Osteoblast (primary cell): ENCODE results near the gene HEPHL1. TPM values are rescaled to one million over a fixed set of nuclear protein-coding genes. Genes with fewer than 3 reads are reported as not detected.

Experiments used
- DNase-seq: peaks from one replicate; pipeline ENCODE4 v3.0.0; 2011; ENCODE audit warnings: low spot score, mixed read lengths; ENCODE audit not compliant: insufficient read length; ENCODE audit errors: missing footprints
- H2AFZ ChIP-seq: 2 replicates; pipeline ENCODE4 v1.6.0; 2011; ENCODE audit warnings: mild to moderate bottlenecking, low read length
- H3K27ac ChIP-seq: 2 replicates; pipeline ENCODE4 v1.5.1; 2011; ENCODE audit warnings: mild to moderate bottlenecking, low read depth, low read length, moderate library complexity
- H3K27me3 ChIP-seq: 2 replicates; pipeline ENCODE4 v1.6.0; 2012; ENCODE audit warnings: mild to moderate bottlenecking, control low read depth, inconsistent platforms, low read length, moderate library complexity; ENCODE audit not compliant: insufficient read depth
- H3K36me3 ChIP-seq: 2 replicates; pipeline ENCODE4 v1.5.1; 2011; ENCODE audit warnings: mild to moderate bottlenecking, low read length, control low read depth, moderate library complexity; ENCODE audit not compliant: insufficient read depth
- H3K4me1 ChIP-seq: 2 replicates; pipeline ENCODE4 v1.5.1; 2011; ENCODE audit warnings: mild to moderate bottlenecking, low read length, control low read depth, moderate library complexity; ENCODE audit not compliant: insufficient read depth
- H3K4me2 ChIP-seq: 2 replicates; pipeline ENCODE4 v1.6.0; 2011; ENCODE audit warnings: mild to moderate bottlenecking, low read length; ENCODE audit not compliant: insufficient read depth
- H3K4me3 ChIP-seq: fragments of 200-600 bp; sonication (generic); 3 replicates; pipeline ENCODE4 v1.5.1; 2012; ENCODE audit warnings: mild to moderate bottlenecking, low read length, inconsistent platforms; ENCODE audit not compliant: insufficient read depth
- H3K79me2 ChIP-seq: 2 replicates; pipeline ENCODE4 v1.6.0; 2012; ENCODE audit warnings: mild to moderate bottlenecking, low read length, control low read depth, inconsistent platforms; ENCODE audit not compliant: insufficient read depth
- H3K9me3 ChIP-seq: 2 replicates; pipeline ENCODE4 v1.5.1; 2011; ENCODE audit warnings: low read depth, low read length, control low read depth
- H4K20me1 ChIP-seq: 2 replicates; pipeline ENCODE4 v1.6.0; 2012; ENCODE audit warnings: mild to moderate bottlenecking, low read length, control low read depth; ENCODE audit not compliant: insufficient read depth
- CTCF ChIP-seq: IDR thresholded peaks from 2 replicates; pipeline ENCODE4 v1.5.1; 2011; ENCODE audit warnings: mild to moderate bottlenecking, low read depth, low read length, moderate library complexity; ENCODE audit errors: extremely low read depth
- total RNA-seq: library from RNA; depleted of rRNA; stranded (reverse); fragments of >200 nt; gene quantifications from 2 replicates; pipeline ENCODE4 v1.2.3, GENCODE V29; 2012

Gene HEPHL1
- total RNA-seq, 1 donor = not detected

DNA sequence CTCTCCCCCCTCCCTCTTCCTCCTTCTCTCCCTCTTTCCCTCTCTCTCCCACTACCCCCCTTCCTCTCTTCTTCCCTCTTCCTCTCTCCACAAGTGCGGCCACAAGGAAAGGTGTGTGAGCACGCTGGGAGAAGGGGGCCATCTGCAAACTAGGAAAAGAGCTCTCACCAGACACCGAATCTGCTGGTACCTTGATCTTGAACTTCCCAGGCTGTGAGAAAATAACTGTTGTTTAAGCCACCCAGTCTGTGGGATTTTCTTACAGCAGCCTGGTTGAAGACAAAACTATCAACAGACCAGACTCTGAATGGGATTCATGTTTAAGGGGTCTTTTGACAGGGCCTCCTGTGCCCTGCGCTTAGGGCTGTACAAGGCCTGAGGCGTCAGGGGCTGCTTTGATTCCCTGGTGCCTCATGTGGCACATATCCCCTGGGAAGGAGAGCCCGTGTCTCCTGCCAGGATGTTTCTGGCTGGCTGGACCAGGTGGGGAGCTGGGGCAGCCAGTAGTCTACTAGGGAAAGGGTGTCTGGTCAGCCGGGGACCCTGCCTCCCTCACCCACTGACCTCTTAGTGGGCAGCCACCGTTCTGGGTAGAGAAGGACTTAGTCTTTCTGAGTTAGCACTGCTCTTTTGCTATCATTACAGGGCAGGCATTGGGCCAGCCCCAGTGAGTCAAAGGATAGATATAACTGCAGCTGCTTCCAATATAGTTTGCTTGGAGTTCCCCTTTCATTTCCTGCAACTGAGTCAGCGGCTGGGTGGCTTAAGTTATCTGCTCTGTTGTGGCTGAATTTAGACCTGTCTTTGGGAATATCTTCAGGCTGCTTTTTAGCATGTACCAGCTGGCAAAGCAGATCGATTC lies 113.7 kb downstream of the HEPHL1 start:
- Histone ChIP-seq H3K27ac (peak overlapping the region; percentile 86), H3K4me2 (peak overlapping the region; percentile 70), H2AFZ (peak overlapping the region; percentile 49), H3K79me2 (peaks cover 64% of the 10 kb centered on the region), H4K20me1 (peaks cover 9% of the 10 kb centered on the region), H3K9me3 (no peaks in the 10 kb centered on the region), H3K36me3 (no peaks in the 10 kb centered on the region), H3K4me3 (peak overlapping the region; percentile 43), H3K4me1 (peaks cover 56% of the 10 kb centered on the region), H3K27me3 (no peaks in the 10 kb centered on the region)
- DNase-seq = peak; percentile 86
- TF ChIP-seq CTCF = no peak

DNA sequence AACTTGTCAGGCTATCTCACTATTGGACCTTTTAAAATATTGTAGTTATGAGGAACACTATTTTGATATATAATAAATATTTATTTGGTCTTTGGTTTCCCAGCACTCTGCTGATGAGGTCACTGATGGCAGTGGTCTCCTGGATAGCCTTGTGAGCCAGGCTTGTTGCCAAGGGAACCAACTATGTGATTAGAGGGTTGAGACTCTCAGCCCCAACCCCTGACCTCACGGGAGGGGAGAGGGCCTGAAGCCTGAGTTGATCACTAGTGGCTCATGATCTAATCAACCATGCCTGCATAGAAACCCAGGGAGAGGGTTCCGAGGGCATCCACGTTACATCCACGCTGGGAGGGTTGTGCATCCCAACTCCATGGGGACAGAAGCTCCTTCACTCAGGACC lies 118.3 kb downstream of the HEPHL1 start:
- H2AFZ ChIP-seq = no peak overlapping the region
- TF ChIP-seq CTCF = no peak
- H3K36me3 ChIP-seq = no peaks in the 10 kb centered on the region
- peaks cover 16% of the 10 kb centered on the region for H4K20me1 ChIP-seq
- no peak overlapping the region for H3K4me3 ChIP-seq
- no peak overlapping the region for H3K27ac ChIP-seq
- H3K27me3 ChIP-seq = no peaks in the 10 kb centered on the region
- peaks cover 22% of the 10 kb centered on the region for H3K4me1 ChIP-seq
- no peak overlapping the region for H3K4me2 ChIP-seq
- DNase-seq = no peak
- peaks cover 68% of the 10 kb centered on the region for H3K79me2 ChIP-seq
- no peaks in the 10 kb centered on the region for H3K9me3 ChIP-seq

DNA sequence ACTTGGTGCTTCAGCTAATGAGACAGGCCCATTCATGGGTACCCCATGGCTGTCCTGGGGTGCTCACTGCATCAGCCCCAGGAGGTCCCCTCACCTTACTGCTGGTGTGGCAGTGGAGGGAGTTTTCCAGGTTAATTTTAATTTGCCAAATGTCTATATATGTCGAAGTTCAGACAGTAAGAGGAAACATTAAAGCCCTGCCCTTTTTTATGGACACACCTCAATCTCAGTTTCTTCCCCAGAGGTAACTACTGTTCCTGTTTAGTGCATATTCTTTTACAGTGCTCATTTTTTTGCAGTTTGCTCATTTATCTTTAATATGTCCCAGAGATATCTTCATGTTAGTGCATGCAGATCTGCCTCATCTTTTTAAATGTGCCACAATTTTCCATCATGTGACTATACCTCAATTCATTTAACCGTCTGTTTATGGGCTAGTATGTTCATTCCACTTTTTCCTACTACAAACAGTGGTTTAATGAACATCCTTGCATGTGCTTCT lies 119.1 kb downstream of the HEPHL1 start:
- Histone ChIP-seq H2AFZ (no peak overlapping the region), H3K36me3 (no peaks in the 10 kb centered on the region), H3K4me2 (no peak overlapping the region), H4K20me1 (peaks cover 19% of the 10 kb centered on the region), H3K4me1 (peaks cover 14% of the 10 kb centered on the region), H3K27me3 (no peaks in the 10 kb centered on the region), H3K9me3 (no peaks in the 10 kb centered on the region), H3K4me3 (no peak overlapping the region), H3K27ac (no peak overlapping the region), H3K79me2 (peaks cover 69% of the 10 kb centered on the region)
- no peak for TF ChIP-seq CTCF
- no peak for DNase-seq

DNA sequence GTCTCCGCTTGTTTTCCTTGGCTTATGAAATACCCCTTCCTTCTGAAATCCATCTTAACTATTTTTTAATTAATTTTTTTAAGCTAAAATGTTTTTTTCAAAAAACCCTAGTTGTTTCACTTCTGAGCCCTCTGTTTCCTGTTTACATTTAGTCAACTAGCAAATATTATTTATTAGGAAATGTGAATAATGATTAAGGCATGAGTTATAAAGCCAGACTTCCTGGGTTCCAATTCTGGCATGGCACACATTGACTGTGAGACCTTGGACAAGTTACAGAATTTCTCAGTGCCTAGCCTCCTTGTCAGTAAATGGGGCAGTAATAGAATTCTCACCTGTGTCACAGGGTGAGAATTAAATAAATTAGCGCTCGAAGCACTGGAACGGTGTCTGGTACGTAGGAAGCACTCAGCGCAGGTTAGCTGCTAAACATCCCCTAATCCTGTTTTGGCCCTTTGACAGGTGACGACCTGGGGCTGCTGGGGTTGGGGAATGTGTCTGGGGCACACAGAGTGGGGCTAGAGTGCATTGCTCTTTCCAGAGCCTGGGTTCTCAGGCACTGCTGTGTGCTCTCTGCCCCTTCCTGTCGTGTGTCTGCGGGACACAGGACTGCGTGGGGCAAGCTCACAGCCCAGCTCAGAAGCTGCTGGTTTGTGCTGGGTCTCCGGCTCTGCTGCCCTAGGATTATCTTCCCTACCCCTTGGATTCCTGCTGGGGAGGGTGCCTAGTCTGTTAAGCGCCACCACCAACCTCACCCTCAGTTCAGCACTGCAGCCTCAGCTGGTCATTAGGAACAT lies 120.6 kb downstream of the HEPHL1 start:
- no peak overlapping the region for H3K4me3 ChIP-seq
- H3K9me3 ChIP-seq = no peaks in the 10 kb centered on the region
- H3K4me1 ChIP-seq = peaks cover 2% of the 10 kb centered on the region
- no peak overlapping the region for H2AFZ ChIP-seq
- H3K36me3 ChIP-seq = no peaks in the 10 kb centered on the region
- no peak for DNase-seq
- peaks cover 25% of the 10 kb centered on the region for H4K20me1 ChIP-seq
- H3K27ac ChIP-seq = no peak overlapping the region
- H3K79me2 ChIP-seq = peaks cover 80% of the 10 kb centered on the region
- TF ChIP-seq CTCF = no peak
- H3K4me2 ChIP-seq = no peak overlapping the region
- H3K27me3 ChIP-seq = no peaks in the 10 kb centered on the region
